ENCODE results near the gene OSBPL2.

Gene OSBPL2

DNA sequence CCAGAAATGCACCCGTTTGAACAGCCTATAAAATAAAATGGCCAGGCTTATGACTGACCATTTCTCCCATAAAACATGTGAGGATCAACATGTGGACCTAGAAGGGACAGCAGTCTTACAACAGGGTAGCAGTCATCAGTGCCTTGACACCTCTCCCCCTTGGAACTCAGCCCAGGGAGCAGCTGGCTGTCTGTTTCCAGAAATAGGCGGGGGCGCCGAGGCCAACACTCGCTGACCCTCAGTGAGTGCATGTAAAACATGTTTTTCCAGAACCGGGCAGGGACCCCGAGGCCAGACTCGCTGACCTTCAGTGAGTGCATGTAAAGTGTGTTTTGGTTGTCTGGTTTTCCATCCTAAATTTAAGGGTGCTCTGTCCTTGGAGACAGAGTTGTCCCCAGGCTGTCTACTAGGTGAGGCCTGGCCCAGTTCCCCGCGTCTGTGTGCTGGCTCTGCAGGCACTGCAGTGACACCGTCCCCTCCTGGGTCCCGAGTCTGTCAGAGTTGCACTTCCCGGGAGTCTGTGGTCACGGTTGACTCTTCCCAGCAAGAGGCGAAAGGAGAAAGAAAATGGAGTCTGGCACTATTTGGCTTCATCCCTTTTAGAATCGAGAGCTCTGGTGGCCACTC lies 44.7 kb downstream of the OSBPL2 start:
- H3K9me3 Mint-ChIP-seq, result no peaks in the 10 kb centered on the region
- H3K4me1 Mint-ChIP-seq (ENCODE audit: low read depth), result no peaks in the 10 kb centered on the region
- H3K36me3 Mint-ChIP-seq (ENCODE audit: low read depth), result peaks cover 21% of the 10 kb centered on the region
- H3K27ac Mint-ChIP-seq, result no peak overlapping the region
- no peaks in the 10 kb centered on the region for H3K27me3 Mint-ChIP-seq (ENCODE audit: low read depth)
- H3K4me3 Mint-ChIP-seq, result no peak overlapping the region

- Mint-ChIP-seq H3K4me3 (no peak overlapping the region), H3K4me1 (ENCODE audit: low read depth) (no peaks in the 10 kb centered on the region), H3K9me3 (no peaks in the 10 kb centered on the region), H3K27ac (no peak overlapping the region), H3K36me3 (ENCODE audit: low read depth) (peaks cover 19% of the 10 kb centered on the region), H3K27me3 (ENCODE audit: low read depth) (no peaks in the 10 kb centered on the region)
These were observed 46.1 kb downstream of the OSBPL2 start for GRCh38 chr20:62284448-62284847.

GRCh38 chr20:62285151-62285550 lies 46.8 kb downstream of the OSBPL2 start:
- Mint-ChIP-seq H3K9me3 (no peaks in the 10 kb centered on the region), H3K4me1 (ENCODE audit: low read depth) (no peaks in the 10 kb centered on the region), H3K4me3 (no peak overlapping the region), H3K27ac (no peak overlapping the region), H3K27me3 (ENCODE audit: low read depth) (no peaks in the 10 kb centered on the region), H3K36me3 (ENCODE audit: low read depth) (peaks cover 19% of the 10 kb centered on the region)

- Mint-ChIP-seq H3K36me3 (ENCODE audit: low read depth) (peaks cover 19% of the 10 kb centered on the region), H3K4me1 (ENCODE audit: low read depth) (no peaks in the 10 kb centered on the region), H3K27me3 (ENCODE audit: low read depth) (no peaks in the 10 kb centered on the region), H3K27ac (no peak overlapping the region), H3K4me3 (no peak overlapping the region), H3K9me3 (no peaks in the 10 kb centered on the region)
These were observed 47.4 kb downstream of the OSBPL2 start for GRCh38 chr20:62285722-62286121.

GRCh38 chr20:62286493-62287064 lies 48.3 kb downstream of the OSBPL2 start:
- Mint-ChIP-seq H3K27ac (no peak overlapping the region), H3K4me3 (no peak overlapping the region), H3K9me3 (no peaks in the 10 kb centered on the region), H3K4me1 (ENCODE audit: low read depth) (no peaks in the 10 kb centered on the region), H3K36me3 (ENCODE audit: low read depth) (peaks cover 20% of the 10 kb centered on the region), H3K27me3 (ENCODE audit: low read depth) (no peaks in the 10 kb centered on the region)

- H3K27ac Mint-ChIP-seq, result no peak overlapping the region
- no peaks in the 10 kb centered on the region for H3K9me3 Mint-ChIP-seq
- H3K36me3 Mint-ChIP-seq (ENCODE audit: low read depth), result peaks cover 16% of the 10 kb centered on the region
- no peaks in the 10 kb centered on the region for H3K27me3 Mint-ChIP-seq (ENCODE audit: low read depth)
- peaks cover under 1% of the 10 kb centered on the region for H3K4me1 Mint-ChIP-seq (ENCODE audit: low read depth)
- H3K4me3 Mint-ChIP-seq, result no peak overlapping the region
These were observed 48.8 kb downstream of the OSBPL2 start for GRCh38 chr20:62287129-62287528.

DNA sequence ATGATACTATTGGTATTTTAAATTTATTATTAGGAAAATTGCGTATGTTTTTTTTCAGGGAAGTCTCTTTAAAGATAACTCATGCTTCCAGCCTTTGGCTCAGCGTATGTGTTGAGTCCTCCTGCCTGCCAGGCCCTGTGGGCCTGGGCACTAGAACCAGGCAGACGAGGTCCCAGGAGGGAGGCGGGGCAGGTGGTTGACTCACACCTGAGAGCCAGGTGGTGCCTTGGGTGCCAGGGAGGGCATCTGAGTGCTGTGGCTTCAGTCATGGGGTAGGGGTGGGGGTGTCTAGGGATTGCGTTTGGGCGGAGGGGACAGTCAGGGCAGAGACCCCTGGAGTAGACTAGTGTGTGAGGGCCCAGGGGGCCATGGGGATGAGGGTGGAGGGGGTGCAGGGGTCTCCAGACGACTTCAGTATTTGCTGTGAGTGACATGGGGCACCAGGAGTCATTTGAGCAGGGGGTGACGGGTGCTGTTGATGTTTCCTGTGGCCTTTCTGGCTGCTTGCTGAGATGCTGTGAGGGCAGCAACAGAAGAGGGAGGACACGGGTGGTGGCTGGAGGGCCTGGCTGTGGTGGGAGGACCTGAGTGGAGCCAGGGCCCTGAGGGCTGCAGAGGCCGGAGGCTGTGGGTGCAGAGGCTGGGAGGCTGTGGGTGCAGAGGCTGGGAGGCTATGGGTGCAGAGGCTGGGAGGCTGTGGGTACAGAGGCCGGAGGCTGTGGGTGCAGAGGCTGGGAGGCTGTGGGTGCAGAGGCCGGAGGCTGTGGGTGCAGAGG lies 49.6 kb downstream of the OSBPL2 start:
- Mint-ChIP-seq H3K27ac (no peak overlapping the region), H3K27me3 (ENCODE audit: low read depth) (no peaks in the 10 kb centered on the region), H3K9me3 (no peaks in the 10 kb centered on the region), H3K4me1 (ENCODE audit: low read depth) (peaks cover 2% of the 10 kb centered on the region), H3K36me3 (ENCODE audit: low read depth) (peaks cover 17% of the 10 kb centered on the region), H3K4me3 (no peak overlapping the region)

DNA sequence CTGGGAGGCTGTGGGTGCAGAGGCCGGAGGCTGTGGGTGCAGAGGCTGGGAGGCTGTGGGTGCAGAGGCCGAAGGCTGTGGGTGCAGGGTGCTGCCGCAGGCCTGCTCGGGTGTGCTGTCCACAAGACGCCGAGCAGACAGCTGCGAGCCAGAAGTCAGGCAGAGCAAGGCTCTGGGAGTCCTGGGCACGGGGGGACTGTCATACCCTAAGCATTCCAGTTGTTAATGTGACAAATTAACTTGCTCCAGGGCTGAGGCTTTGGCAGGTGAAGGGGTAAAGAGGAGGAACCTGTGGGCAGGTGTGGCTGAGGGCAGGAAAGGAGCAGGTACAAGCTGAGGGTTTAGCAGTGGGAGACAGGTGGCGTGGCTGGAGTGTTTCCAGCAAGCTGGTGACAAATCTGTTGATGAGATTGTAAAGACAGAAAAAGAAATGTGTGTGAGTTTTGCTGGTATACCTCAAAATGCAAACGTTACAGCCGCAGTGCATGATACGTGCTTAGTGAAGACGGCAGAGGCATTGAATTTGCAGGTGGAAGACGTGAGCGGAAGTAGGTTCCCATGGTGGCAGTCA lies 50.3 kb downstream of the OSBPL2 start:
- peaks cover 17% of the 10 kb centered on the region for H3K36me3 Mint-ChIP-seq (ENCODE audit: low read depth)
- H3K27ac Mint-ChIP-seq, result no peak overlapping the region
- H3K9me3 Mint-ChIP-seq, result no peaks in the 10 kb centered on the region
- peaks cover 2% of the 10 kb centered on the region for H3K4me1 Mint-ChIP-seq (ENCODE audit: low read depth)
- no peaks in the 10 kb centered on the region for H3K27me3 Mint-ChIP-seq (ENCODE audit: low read depth)
- no peak overlapping the region for H3K4me3 Mint-ChIP-seq

GRCh38 chr20:62289131-62289530 lies 50.8 kb downstream of the OSBPL2 start:
- Mint-ChIP-seq H3K27me3 (ENCODE audit: low read depth) (no peaks in the 10 kb centered on the region), H3K4me3 (no peak overlapping the region), H3K27ac (no peak overlapping the region), H3K9me3 (no peaks in the 10 kb centered on the region), H3K36me3 (ENCODE audit: low read depth) (peaks cover 18% of the 10 kb centered on the region), H3K4me1 (ENCODE audit: low read depth) (peaks cover 2% of the 10 kb centered on the region)

DNA sequence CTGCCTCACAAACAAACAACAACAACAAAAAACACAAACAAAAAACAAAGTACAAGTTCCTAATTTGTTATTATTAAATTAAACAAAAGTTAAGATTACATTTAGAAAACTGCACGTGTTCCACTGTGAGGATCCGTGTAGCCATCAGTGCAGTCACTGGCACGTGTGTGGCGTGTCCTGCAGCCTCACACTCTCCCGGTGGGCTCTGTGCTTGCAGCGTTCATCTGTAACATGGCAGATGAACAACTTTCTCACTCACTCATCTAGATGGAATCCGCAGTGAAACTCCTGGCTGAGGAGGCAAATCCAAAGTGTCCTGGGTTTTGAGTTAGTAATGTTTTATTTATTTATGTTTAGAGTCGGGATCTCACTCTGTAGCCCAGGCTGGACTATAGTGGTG lies 51.6 kb downstream of the OSBPL2 start:
- Mint-ChIP-seq H3K36me3 (ENCODE audit: low read depth) (peaks cover 15% of the 10 kb centered on the region), H3K4me1 (ENCODE audit: low read depth) (peaks cover 2% of the 10 kb centered on the region), H3K27me3 (ENCODE audit: low read depth) (no peaks in the 10 kb centered on the region), H3K27ac (no peak overlapping the region), H3K9me3 (no peaks in the 10 kb centered on the region), H3K4me3 (no peak overlapping the region)

DNA sequence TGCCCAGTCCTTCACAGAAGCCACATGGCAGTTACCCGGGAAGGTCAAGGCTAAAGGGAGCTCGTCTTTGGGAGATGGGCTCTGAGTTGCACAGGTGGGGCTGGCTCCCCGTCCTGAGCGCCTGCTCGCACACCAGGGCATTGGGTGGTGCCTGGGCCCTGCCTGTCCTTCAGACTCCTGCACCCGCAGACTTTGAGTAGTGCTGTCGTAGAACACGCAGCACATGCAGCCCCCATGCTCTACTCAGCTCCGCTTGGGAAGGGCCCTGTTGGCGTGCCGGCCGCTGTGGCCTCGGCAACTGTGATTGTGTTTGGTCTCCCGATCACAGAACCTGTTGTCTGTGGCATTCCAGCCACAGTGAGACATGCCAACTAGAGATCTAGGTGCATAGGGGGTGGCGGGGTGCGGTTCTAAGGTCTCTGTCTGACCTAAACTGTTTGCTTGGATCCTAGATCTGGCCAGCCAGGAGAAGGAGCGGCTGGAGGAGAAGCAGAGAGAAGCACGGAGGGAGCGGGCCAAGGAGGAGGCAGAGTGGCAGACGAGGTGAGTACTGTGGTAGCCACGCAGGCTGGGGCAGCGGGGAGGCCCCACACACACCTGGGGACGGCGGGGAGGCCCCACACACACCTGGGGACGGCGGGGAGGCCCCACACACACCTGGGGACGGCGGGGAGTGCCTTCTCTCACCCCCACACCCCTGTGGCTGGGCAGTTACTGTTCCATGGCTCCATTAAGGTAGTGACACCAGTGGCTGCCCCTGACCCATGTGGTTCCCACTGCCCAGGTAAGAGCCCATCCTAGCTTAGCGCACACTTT lies 53.1 kb downstream of the OSBPL2 start:
- Mint-ChIP-seq H3K4me3 (no peak overlapping the region), H3K4me1 (ENCODE audit: low read depth) (peaks cover 2% of the 10 kb centered on the region)

DNA sequence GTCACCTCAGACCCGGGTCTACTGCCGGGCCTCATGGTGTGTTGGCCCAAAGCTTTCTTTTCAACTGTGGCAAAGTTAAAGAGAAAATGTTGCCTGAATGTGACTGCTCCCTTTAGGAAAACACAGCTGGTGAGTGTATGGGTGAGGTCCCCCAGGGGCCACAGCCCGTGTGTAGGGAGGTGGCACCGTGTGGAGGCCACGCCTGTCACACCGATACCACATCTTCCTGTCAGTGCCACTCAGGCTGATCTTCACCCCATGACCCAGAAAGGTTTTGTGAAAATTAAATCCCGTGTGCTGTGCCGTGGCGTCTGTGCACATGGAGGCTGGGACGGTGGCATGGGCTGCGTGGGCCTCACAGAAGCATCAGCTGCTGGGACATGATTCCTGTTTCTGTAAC lies 53.8 kb downstream of the OSBPL2 start:
- no peak overlapping the region for H3K27ac Mint-ChIP-seq
- H3K9me3 Mint-ChIP-seq, result no peaks in the 10 kb centered on the region
- H3K27me3 Mint-ChIP-seq (ENCODE audit: low read depth), result no peaks in the 10 kb centered on the region
- H3K36me3 Mint-ChIP-seq (ENCODE audit: low read depth), result peaks cover 16% of the 10 kb centered on the region
- no peak overlapping the region for H3K4me3 Mint-ChIP-seq
- H3K4me1 Mint-ChIP-seq (ENCODE audit: low read depth), result peaks cover 2% of the 10 kb centered on the region

More for the DNA sequence above, 53.1 kb downstream of the OSBPL2 start:
- Mint-ChIP-seq H3K36me3 (ENCODE audit: low read depth) (peaks cover 16% of the 10 kb centered on the region), H3K9me3 (no peaks in the 10 kb centered on the region), H3K27me3 (ENCODE audit: low read depth) (no peaks in the 10 kb centered on the region), H3K27ac (no peak overlapping the region)

DNA sequence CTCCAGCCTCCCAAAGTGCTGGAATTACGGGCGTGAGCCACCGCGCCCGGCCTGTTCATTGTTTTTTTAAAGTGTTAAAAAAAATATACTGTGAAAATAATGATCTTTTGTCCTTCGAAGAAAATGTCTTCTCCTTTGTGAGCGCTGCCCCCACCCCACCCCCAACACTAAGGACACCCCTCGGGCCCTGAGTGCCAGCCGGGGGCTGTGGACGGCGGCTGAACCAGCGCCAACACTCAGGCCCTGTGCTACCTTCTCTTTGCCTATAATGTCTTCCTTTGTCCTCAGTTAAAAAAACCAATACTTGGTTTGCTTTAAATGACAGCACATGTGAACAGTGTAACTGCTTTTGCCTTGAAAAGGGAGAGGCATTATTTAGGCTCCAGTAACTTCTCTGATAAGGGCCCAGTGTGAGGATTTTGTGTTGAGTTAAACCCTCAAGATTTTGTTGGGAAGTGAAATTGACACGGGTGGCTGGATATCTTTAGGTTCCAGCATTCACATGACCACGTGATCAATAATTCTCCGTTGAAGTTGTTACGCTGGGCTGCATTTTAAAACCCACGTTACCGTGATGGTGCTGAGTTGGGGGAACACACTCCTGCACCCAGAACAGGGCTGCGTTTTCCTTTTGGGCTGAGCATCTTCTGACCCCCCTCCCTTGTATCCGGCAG lies 54.9 kb downstream of the OSBPL2 start:
- H3K4me3 Mint-ChIP-seq, result no peak overlapping the region
- no peak overlapping the region for H3K27ac Mint-ChIP-seq
- H3K9me3 Mint-ChIP-seq, result no peaks in the 10 kb centered on the region
- H3K4me1 Mint-ChIP-seq (ENCODE audit: low read depth), result peaks cover 2% of the 10 kb centered on the region
- H3K36me3 Mint-ChIP-seq (ENCODE audit: low read depth), result peaks cover 16% of the 10 kb centered on the region
- no peaks in the 10 kb centered on the region for H3K27me3 Mint-ChIP-seq (ENCODE audit: low read depth)

GRCh38 chr20:62293946-62294345 lies 55.6 kb downstream of the OSBPL2 start:
- H3K4me3 Mint-ChIP-seq, result no peak overlapping the region
- peaks cover 16% of the 10 kb centered on the region for H3K36me3 Mint-ChIP-seq (ENCODE audit: low read depth)
- H3K27me3 Mint-ChIP-seq (ENCODE audit: low read depth), result no peaks in the 10 kb centered on the region
- no peak overlapping the region for H3K27ac Mint-ChIP-seq
- no peaks in the 10 kb centered on the region for H3K9me3 Mint-ChIP-seq
- H3K4me1 Mint-ChIP-seq (ENCODE audit: low read depth), result peaks cover 2% of the 10 kb centered on the region
